Osteoblast (primary cell): ENCODE measurements around the gene CHCHD3. TPM values are rescaled to one million over a fixed set of nuclear protein-coding genes. Genes with fewer than 3 reads are reported as not detected.

Experiments used
- DNase-seq: peaks from one replicate; pipeline ENCODE4 v3.0.0; 2011; ENCODE audit warnings: low spot score, mixed read lengths; ENCODE audit not compliant: insufficient read length; ENCODE audit errors: missing footprints
- H2AFZ ChIP-seq: 2 replicates; pipeline ENCODE4 v1.6.0; 2011; ENCODE audit warnings: mild to moderate bottlenecking, low read length
- H3K27ac ChIP-seq: 2 replicates; pipeline ENCODE4 v1.5.1; 2011; ENCODE audit warnings: mild to moderate bottlenecking, low read depth, low read length, moderate library complexity
- H3K27me3 ChIP-seq: 2 replicates; pipeline ENCODE4 v1.6.0; 2012; ENCODE audit warnings: mild to moderate bottlenecking, control low read depth, inconsistent platforms, low read length, moderate library complexity; ENCODE audit not compliant: insufficient read depth
- H3K36me3 ChIP-seq: 2 replicates; pipeline ENCODE4 v1.5.1; 2011; ENCODE audit warnings: mild to moderate bottlenecking, low read length, control low read depth, moderate library complexity; ENCODE audit not compliant: insufficient read depth
- H3K4me1 ChIP-seq: 2 replicates; pipeline ENCODE4 v1.5.1; 2011; ENCODE audit warnings: mild to moderate bottlenecking, low read length, control low read depth, moderate library complexity; ENCODE audit not compliant: insufficient read depth
- H3K4me2 ChIP-seq: 2 replicates; pipeline ENCODE4 v1.6.0; 2011; ENCODE audit warnings: mild to moderate bottlenecking, low read length; ENCODE audit not compliant: insufficient read depth
- H3K4me3 ChIP-seq: fragments of 200-600 bp; sonication (generic); 3 replicates; pipeline ENCODE4 v1.5.1; 2012; ENCODE audit warnings: mild to moderate bottlenecking, low read length, inconsistent platforms; ENCODE audit not compliant: insufficient read depth
- H3K79me2 ChIP-seq: 2 replicates; pipeline ENCODE4 v1.6.0; 2012; ENCODE audit warnings: mild to moderate bottlenecking, low read length, control low read depth, inconsistent platforms; ENCODE audit not compliant: insufficient read depth
- H3K9me3 ChIP-seq: 2 replicates; pipeline ENCODE4 v1.5.1; 2011; ENCODE audit warnings: low read depth, low read length, control low read depth
- H4K20me1 ChIP-seq: 2 replicates; pipeline ENCODE4 v1.6.0; 2012; ENCODE audit warnings: mild to moderate bottlenecking, low read length, control low read depth; ENCODE audit not compliant: insufficient read depth
- total RNA-seq: library from RNA; depleted of rRNA; stranded (reverse); fragments of >200 nt; gene quantifications from 2 replicates; pipeline ENCODE4 v1.2.3, GENCODE V29; 2012
- TF ChIP-seq, protein P1 (sequence below): IDR thresholded peaks from 2 replicates; pipeline ENCODE4 v1.5.1; 2011; ENCODE audit warnings: mild to moderate bottlenecking, low read depth, low read length, moderate library complexity; ENCODE audit errors: extremely low read depth

CHCHD3 gene
- total RNA-seq, 1 donor, result 89.8 TPM

DNA sequence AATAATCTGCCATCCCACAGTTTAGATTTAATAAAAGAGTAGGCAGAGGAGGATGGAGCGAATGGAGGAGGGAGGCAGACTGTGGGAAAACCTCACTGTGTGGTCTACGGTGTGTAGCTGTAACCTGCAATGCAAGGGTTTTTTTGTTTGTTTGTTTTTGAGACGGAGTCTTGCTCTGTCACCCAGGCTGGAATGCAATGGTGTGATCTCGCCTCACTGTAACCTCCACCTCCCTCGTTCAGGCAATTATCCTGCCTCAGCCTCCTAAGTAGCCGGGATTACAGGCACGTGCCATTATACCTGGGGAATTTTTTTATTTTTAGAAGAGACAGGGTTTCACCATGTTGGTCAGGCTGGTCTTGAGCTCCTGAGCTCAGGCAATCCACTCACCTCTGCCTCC is 321.0 kb downstream of the CHCHD3 start:
- TF ChIP-seq, protein P1, sequence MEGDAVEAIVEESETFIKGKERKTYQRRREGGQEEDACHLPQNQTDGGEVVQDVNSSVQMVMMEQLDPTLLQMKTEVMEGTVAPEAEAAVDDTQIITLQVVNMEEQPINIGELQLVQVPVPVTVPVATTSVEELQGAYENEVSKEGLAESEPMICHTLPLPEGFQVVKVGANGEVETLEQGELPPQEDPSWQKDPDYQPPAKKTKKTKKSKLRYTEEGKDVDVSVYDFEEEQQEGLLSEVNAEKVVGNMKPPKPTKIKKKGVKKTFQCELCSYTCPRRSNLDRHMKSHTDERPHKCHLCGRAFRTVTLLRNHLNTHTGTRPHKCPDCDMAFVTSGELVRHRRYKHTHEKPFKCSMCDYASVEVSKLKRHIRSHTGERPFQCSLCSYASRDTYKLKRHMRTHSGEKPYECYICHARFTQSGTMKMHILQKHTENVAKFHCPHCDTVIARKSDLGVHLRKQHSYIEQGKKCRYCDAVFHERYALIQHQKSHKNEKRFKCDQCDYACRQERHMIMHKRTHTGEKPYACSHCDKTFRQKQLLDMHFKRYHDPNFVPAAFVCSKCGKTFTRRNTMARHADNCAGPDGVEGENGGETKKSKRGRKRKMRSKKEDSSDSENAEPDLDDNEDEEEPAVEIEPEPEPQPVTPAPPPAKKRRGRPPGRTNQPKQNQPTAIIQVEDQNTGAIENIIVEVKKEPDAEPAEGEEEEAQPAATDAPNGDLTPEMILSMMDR, result no peak

GRCh38 chr7:132760244-132760623 is 321.7 kb downstream of the CHCHD3 start:
- H3K4me3 ChIP-seq, result no peak overlapping the region
- H2AFZ ChIP-seq, result no peak overlapping the region
- H3K36me3 ChIP-seq, result no peaks in the 10 kb centered on the region
- no peaks in the 10 kb centered on the region for H3K79me2 ChIP-seq
- H3K9me3 ChIP-seq, result no peaks in the 10 kb centered on the region
- DNase-seq, result no peak
- H3K27ac ChIP-seq, result no peak overlapping the region
- no peak overlapping the region for H3K4me2 ChIP-seq
- no peaks in the 10 kb centered on the region for H4K20me1 ChIP-seq
- no peaks in the 10 kb centered on the region for H3K27me3 ChIP-seq
- TF ChIP-seq, protein P1, result no peak
- peaks cover 5% of the 10 kb centered on the region for H3K4me1 ChIP-seq

More for the DNA sequence above, 321.0 kb downstream of the CHCHD3 start:
- no peaks in the 10 kb centered on the region for H3K36me3 ChIP-seq
- H3K4me3 ChIP-seq, result no peak overlapping the region
- no peaks in the 10 kb centered on the region for H3K79me2 ChIP-seq
- no peak overlapping the region for H2AFZ ChIP-seq
- no peaks in the 10 kb centered on the region for H4K20me1 ChIP-seq
- no peaks in the 10 kb centered on the region for H3K9me3 ChIP-seq
- peaks cover 1% of the 10 kb centered on the region for H3K27me3 ChIP-seq
- no peak overlapping the region for H3K4me2 ChIP-seq
- peaks cover 5% of the 10 kb centered on the region for H3K4me1 ChIP-seq
- no peak for DNase-seq
- no peak overlapping the region for H3K27ac ChIP-seq

- no peaks in the 10 kb centered on the region for H3K79me2 ChIP-seq
- no peak for DNase-seq
- no peaks in the 10 kb centered on the region for H3K9me3 ChIP-seq
- no peak overlapping the region for H3K27ac ChIP-seq
- H3K27me3 ChIP-seq, result no peaks in the 10 kb centered on the region
- peaks cover 5% of the 10 kb centered on the region for H3K4me1 ChIP-seq
- no peak overlapping the region for H2AFZ ChIP-seq
- TF ChIP-seq, protein P1, result no peak
- no peaks in the 10 kb centered on the region for H4K20me1 ChIP-seq
- H3K4me3 ChIP-seq, result no peak overlapping the region
- H3K36me3 ChIP-seq, result no peaks in the 10 kb centered on the region
- H3K4me2 ChIP-seq, result no peak overlapping the region
Measured at GRCh38 chr7:132759482-132760243, 322.2 kb downstream of the CHCHD3 start.

DNA sequence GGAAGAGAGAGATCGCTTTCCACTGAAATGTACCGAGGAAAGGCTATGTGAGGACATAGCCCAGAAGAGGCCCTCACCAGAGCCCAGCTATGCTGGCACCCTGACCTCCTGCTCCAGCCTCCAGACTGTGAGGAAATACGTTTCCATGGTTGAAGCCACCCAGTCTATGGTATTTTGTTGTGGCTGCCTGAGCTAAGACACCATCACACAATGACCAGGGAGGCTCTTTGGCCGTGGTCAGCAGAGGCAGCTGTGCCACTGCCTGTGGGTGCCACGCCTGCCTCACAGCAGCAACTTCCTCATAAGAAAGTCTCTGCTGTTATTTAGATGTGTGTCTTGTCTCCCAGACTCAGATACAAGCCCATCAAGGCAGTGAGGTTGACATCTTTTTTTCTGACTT is 322.9 kb downstream of the CHCHD3 start:
- Histone ChIP-seq H4K20me1 (no peaks in the 10 kb centered on the region), H3K4me2 (no peak overlapping the region), H3K4me1 (peaks cover 5% of the 10 kb centered on the region), H3K79me2 (no peaks in the 10 kb centered on the region), H3K36me3 (no peaks in the 10 kb centered on the region), H3K27me3 (no peaks in the 10 kb centered on the region), H2AFZ (no peak overlapping the region), H3K9me3 (no peaks in the 10 kb centered on the region), H3K4me3 (no peak overlapping the region), H3K27ac (no peak overlapping the region)
- TF ChIP-seq, protein P1, result no peak
- no peak for DNase-seq
